GM19099 (cell line): ENCODE measurements around the gene MAST4.

Experiments used
- POLR2A ChIP-seq: IDR thresholded peaks from 3 replicates; pipeline ENCODE4 v1.6.1; 2011; ENCODE audit warnings: low read depth; ENCODE audit not compliant: insufficient read length; ENCODE audit errors: extremely low read depth

Gene MAST4

GRCh38 chr5:66923922-66924321 lies 327.7 kb downstream of the MAST4 start:
- TF ChIP-seq POLR2A: no peak

DNA sequence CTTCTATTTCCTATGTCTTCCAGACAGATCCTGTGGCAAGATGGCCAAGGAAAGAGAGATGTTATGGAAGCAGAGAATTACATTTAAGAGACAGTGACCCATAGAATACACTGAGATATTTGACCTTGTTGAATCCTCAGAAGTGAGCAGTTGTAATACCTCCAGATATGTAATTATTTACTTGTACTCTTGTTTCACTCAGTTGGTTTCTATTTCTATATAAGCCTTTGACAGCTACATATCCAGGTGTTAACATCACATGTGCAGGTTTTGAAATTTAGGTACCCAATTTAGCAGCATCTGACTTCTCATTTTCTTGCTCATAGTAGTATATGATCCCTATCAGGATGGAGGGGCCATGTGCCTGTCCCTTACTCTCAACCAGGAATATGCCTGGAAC lies 330.9 kb downstream of the MAST4 start:
- TF ChIP-seq POLR2A: no peak

GRCh38 chr5:66929281-66929680 lies 333.1 kb downstream of the MAST4 start:
- no peak for TF ChIP-seq POLR2A

- no peak for TF ChIP-seq POLR2A
Observed at GRCh38 chr5:66929995-66930394, 333.8 kb downstream of the MAST4 start.

DNA sequence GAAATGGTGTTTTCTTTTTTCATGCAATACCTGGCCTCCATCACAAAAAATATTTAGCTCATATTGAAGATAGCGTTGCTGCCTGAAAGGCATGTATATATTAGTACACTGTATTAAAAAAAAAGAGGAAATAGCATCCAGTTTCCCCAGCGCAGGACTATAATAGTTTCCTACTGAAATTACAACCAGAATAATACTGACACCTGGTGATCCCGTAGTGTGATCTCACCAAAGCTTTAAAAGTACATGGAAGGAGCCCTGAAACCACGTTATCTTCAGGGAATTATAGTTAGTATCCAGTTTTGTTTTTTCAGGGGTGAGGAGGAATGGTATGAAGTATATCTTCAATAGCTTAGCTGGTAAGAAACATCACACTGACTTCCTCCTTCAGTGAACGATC lies 335.5 kb downstream of the MAST4 start:
- TF ChIP-seq POLR2A: no peak

DNA sequence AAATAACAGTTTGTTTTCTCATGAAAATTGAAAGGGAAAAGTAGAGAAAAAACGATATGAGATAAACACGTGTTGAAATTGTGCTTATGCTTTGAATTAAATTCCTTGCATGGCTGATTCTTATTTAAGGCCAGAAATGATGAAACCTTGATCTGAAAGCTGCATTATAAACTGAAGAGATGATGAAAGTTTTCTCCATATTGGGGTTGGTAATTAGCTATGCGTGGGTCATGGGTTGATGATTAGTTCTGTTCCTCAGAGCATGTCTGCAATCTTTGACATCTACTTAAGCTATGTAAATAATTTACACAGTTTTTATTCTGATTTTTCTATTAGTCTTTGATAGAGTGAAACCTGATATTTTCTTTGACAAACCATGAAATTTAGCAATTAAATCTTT lies 336.3 kb downstream of the MAST4 start:
- no peak for TF ChIP-seq POLR2A

GRCh38 chr5:66933066-66933465 lies 336.9 kb downstream of the MAST4 start:
- no peak for TF ChIP-seq POLR2A

DNA sequence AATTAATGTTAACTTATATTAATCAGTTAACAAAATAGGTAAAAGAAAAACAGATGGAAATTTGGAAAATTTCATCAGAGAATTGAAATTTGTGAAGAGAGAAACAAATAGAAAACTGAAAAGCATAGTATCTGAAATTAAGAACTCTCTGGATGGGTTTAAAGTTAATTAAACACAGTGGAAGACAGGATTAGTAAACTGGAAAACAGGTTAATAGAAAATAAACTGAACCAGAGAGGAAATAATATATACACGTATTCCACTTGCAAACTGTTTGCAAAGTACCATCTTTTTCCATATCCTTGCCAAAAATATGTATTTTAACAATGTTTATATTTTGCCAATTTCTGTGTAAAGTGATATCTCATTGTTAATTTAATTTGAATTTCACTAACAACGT lies 342.9 kb downstream of the MAST4 start:
- TF ChIP-seq POLR2A: no peak

DNA sequence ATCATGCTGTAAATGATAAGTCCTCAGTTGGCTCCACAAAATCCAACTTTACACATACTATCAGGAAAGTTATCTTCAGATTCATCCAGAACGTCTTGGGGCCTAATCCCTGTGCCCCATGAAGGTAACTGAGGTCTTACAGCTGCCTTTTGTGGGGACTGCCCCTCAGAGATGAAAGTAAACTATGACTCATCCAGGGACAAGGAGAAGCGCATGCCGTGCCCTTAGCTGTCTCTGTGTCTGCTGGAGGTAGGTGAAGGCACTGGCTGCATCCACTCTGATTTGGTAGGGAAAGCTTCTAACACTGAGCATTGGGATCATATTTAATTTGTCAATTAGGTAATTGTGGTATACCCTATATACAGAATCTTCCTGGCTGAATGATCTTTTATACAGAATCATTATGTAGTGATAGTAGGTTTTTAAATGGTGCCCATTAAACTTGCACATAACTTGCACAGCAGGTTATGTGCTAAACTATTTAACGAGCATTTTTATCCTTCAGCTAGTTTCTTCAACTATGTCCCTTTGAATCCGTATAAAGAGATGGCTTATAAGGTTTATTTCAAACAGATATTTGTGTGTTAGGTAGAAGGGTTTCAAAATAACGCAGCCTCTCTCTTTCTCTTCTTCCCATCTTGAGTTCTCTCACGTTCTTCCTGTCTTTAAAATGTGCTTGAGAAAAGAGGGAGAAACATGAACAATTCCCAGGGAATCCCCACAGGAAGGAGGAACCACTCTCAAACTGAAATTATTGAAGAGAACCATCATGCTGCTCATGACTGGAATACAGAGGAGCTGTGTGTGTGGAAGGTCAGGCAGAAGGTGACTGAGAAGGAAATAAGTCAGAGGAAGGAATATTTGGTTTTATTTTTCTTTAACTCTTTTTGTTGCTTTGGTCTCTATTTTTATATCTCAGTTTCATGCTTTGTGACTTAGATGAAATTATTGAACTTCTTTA lies 349.5 kb downstream of the MAST4 start:
- TF ChIP-seq POLR2A: no peak

GRCh38 chr5:66947458-66947857 lies 351.3 kb downstream of the MAST4 start:
- no peak for TF ChIP-seq POLR2A

DNA sequence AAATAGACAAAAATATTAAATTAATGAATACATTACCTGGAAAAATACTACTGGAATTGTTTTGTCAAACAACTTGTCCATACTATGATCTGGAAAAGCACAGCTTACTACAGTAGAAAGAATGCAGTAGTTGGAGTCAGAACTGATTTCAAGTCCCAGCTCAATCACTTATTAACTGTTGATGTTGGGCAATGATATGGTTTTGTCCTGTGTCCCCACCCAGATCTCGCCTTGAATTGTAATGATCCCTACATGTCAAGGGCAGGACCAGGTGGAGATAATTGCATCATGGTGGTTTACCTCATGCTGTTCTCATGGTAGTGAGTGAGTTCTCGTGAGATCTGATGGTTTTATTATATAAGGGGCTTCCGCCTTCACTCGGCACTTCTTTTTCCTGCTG lies 352.9 kb downstream of the MAST4 start:
- TF ChIP-seq POLR2A: no peak

DNA sequence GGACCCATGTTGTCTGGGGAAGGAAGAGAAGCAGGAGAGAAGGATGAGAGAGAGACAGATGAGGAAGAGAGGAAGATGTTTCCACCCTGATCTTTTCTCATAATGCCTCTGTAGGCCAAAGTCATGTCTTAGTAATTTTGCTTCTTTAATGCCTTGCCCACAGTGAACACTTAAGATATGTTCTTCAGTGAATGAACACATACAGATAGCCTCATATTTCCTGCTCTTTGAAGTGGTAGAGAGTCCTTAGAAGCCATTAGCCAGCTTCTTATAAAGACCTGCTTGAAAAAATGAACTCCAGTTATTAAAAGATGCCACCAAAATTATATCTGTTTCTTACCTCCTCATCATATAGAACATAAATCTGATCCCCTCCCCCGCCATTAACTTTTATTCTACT lies 356.0 kb downstream of the MAST4 start:
- TF ChIP-seq POLR2A: no peak

DNA sequence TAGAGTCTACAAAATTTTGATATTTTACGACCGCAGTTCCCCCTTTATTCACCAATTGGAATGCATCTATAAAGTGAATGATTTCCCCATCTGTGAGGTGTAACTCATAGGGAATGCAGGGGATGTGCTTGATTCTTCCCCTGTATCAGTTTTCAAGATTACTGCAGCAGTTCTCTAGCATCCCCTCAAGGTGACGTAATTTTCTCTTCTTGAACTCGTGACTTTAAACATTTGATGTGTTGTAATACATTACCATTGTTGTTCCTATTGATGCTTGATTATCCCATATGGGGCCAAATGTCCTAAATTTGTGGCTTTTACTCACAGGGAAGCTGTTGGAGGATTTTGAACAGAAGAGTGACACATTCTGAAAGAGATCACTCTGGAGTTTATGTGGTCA lies 360.2 kb downstream of the MAST4 start:
- TF ChIP-seq POLR2A: no peak

- no peak for TF ChIP-seq POLR2A
Observed at GRCh38 chr5:66958201-66958979, 362.2 kb downstream of the MAST4 start.

GRCh38 chr5:66958980-66959641 lies 362.9 kb downstream of the MAST4 start:
- no peak for TF ChIP-seq POLR2A
